Glomerular endothelial cell (primary cell): ENCODE data around the gene CREB5. TPM values are rescaled to one million over a fixed set of nuclear protein-coding genes. Genes with fewer than 3 reads are reported as not detected.

Experiments
- DNase-seq: peaks from one replicate; pipeline ENCODE4 v3.0.0-alpha.2; 2011; ENCODE audit warnings: low read depth, low spot score; ENCODE audit errors: extremely low read depth
- total RNA-seq: library from RNA; depleted of rRNA; stranded (reverse); fragments of >200 nt; gene quantifications from 2 replicates; pipeline ENCODE4 v1.2.3, GENCODE V29; 2015

The CREB5 gene
- total RNA-seq, 1 donor from 2014 or later = 28.7 TPM

DNA sequence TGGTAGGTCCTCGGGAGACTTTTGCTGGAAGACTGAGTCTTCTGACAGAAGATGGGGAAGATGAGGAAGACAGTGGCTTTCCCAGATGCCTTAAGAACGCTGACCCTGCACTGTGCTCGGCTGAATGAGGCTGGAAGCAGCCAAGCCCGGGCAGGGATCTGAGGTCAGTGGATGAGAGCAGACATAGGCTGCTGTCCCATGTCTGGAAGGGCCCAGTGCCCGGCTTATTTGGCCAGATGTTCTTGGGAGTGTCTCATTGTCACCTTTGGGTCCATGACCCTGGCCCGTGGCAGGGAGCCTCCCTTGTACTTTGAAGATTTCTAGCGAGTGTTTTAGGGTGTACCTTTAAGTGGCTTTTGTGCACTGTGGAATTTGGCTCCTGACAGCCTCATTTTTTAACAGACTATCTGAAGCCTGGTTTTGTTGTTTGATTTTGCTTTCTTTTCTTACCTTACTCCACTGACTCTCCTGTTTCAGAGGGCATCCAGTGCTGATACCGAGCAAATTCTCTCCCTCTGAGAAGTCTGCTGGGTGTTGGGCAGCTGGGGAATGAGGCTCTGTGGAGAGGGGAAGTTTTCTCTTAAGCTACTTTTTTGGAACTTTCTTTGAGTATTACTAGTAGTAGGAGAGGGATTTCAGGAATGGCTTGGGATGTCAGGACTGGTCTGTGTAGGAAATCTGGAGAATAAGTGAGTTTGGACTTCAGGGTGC is 61.4 kb downstream of the CREB5 start:
- DNase-seq = no peak

DNA sequence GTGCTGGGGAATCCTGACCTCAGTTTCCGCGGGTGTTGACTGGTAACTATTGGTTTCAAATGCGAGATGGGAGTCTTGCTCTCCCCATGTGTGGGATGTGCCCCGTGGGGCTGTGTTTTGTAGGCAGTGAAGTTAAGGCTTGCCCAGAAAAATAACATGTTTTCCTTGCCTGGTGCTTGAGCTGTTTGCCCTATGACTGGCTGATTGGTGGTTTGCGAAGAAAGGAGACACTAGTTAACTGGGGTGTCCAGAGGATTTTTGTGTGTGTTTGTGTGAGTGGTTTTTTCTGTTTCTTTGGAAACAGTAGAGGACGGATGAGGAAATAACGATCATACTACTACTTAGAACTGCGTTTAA is 61.9 kb downstream of the CREB5 start:
- DNase-seq = no peak

DNA sequence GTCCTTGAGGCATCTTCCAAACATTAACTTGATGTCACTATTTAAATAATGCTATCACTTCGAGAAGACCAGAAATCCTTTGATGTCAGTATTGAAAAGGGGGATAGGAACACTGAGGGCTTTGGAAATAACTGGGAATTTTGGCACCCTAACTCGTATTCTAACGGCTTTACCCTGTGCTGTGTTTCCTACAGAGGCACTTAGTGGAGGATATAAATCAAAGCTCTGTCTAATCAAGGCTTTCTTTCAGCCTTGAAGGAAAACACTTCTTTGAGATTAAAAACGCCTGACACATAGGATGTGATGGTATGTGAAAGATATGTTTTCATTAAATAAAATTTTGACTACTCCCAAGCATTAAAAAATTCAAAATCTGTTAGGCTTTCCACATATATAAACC is 62.3 kb downstream of the CREB5 start:
- DNase-seq = no peak

DNA sequence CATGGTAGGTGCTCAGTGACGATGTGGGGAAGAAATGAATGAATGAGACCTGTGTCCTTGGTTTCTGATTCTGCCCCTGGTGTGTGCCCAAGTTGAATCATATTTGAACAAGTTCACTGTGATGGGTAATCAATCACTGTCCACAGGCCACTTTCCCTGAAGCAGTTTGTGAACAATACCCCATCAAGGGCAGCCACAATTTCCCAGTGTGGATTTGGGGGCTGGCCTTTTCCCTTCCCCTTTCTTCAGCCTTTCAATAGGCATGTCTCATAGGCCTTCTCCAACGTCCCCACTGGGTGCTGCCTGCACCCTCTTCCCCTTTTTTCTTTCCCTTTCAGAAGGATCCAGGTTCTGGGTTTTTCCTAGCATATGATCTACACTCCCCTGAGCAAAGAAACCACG is 64.7 kb downstream of the CREB5 start:
- no peak for DNase-seq

DNA sequence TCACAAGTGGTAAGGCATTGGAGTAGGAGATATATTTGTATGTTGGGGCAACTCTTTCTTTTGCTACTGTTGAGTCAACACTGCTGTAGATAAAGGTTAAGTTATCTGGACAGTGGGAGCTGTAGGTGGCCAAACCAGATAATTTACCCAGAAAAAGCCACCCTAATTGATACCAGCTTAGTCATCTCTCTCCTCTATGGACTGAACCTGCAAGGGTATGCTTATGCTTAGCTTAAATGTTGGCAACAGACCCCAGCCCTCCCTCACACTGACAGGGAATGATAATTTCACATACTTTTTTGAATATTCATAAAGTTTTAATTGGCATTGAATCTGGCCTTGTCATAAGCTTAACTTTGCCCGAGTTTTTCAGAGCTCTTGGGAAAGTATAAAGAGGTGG is 66.3 kb downstream of the CREB5 start:
- DNase-seq = no peak

DNA sequence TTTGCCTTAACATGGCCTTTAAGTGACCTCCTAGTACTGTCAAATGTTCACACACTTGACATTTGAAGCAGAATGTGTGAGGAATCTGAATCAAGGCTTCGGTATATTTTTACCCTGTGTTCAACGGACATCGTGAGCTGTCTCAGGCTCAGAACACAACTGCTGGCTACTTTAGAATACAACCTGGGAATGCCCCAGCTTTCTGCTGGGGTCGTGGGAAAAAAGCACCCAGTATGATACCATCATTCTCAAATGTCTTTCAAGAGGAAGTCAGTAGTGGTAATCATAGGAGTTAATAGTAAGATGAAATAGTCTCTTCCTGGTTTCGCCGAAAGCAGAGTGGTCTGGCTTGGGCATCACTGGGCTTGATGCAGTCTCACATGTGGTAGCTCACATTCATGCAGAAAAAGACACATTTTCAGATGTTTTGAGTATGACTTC is 67.2 kb downstream of the CREB5 start:
- no peak for DNase-seq

DNA sequence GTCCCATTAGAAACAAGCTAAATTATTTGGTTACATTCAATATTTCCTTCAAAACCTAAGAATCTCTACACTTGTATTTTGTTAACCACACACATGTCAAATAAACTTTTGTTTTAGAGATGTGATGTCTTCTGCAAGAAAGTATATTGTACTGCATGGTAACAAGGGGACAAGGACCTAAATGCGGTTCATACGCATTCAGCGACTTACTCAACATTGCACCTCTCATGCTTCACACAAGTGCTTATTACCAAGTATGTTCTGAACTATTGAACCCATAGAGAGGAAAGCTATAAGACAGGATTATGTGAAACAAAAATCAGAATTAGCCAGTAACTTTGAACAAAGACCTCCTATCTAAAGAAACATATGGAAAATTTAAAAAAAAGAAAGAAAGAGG is 68.3 kb downstream of the CREB5 start:
- no peak for DNase-seq

DNA sequence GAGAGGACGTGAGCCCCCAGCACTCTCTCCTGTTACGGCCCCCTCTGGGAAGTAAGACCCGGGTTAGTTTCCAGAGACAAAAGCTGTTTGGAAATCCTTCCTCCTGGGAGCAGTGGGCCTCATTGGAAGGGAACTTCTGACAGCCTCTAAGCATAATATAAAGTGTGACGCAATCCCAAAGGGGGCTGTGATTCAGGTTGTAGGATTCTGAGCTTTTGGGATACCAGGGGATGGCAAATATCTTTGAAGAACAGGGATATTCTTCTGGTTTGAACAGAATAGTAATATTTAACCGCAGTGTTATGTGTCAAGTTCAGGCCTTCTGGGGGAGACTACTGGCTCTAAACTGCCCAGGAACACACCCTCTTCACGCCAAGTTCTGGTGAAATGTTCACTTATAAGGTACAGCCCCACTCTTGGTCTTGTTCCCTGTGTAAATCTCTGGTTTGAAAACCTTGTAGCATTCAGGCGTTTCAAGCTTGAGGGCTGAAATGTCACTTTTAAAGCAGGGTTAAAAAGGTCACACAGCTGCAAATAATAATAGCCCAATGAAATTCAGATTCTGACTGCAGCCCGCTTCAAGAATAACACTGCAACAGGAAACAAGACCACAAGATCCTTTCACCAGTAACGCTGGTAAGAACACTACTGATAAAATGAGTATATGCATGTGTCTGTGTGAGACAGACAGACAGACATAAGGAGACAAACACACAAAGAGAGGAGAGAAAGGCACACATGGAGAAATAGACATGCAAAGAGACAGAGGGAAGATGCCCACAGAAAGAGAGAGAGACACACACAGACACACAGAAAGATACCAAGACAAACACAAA is 69.0 kb downstream of the CREB5 start:
- DNase-seq = no peak

DNA sequence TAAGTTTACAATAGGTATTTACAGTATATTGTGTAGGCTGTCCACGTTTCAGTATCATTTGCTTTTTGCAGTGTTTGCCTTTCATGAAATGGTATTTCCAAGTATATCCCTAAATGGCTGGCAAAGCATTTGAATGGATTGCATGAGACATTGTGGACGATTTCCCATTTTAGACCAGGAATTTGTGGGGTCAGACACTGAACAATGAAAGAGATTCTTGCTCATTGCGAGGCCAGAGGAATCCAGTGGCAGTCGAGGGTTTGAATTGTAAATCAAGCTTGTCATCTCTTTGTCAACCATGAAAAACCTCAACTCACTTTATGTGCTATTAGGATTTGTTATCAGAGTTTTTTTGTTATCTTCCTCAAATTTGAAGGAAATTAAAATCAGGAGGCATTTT is 70.8 kb downstream of the CREB5 start:
- DNase-seq = no peak

DNA sequence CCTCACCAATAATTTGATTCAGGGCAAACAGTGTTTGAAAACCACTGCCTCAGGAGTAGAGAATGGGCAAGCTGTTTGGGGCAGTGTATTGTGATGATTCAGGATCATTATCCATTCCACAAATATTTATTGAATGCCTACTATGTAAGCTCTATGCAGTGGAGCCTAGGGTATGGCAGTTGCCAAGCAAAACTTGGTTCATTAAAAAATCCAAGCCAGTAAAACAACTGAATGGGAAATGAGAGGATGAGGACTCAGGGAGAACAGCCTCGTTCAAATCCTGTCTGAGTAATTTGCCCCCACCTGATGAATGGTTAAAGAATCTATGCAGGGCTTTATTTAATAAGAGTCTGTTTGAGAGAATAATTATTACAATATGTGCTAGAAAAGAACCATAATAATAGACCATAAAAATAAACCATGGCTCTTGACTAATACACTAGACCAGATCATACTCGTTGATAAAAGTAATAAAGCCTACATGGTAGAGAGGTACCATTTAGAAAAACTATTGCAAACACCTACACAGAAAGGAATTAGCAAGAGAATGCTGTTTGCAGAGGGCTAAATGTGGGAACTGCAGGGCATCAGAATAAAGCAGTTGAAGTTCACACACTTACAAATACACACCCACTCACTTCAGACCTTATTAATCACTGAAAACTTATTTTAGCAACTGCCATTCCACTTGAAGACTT is 71.7 kb downstream of the CREB5 start:
- no peak for DNase-seq

DNA sequence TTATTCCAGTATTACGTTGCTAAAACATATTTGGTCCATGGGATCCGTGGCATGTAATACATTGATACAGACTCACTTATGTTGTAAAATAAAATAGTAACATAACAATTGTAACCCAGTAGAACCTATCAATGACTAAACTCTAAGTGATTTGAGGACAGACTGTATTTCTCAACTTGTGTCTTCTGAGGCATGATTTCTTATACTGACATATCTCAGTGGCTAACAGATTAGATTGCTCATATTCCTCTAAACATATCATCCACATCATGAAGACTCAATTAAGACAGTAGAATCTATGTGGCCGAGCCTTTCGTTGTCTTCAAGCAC is 72.3 kb downstream of the CREB5 start:
- DNase-seq = no peak

DNA sequence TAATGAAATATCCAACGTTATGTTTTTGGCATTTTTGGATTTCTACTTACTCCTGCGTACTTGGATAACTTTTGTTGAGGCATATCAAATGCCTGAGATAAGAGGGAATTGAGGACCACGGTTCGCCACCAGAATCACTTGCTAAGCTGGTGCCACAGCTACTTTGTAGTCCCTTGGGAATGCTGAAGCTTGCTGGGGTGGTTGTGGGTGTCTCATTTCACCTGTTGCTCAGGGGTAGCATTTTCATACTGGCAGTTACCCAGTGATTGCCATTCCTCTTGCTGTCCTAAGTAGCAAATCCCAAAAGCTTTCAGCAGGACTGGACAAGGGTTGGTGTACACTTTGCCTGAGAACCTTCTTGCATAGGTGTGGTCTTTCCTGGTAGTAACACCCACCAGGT is 75.2 kb downstream of the CREB5 start:
- no peak for DNase-seq

DNA sequence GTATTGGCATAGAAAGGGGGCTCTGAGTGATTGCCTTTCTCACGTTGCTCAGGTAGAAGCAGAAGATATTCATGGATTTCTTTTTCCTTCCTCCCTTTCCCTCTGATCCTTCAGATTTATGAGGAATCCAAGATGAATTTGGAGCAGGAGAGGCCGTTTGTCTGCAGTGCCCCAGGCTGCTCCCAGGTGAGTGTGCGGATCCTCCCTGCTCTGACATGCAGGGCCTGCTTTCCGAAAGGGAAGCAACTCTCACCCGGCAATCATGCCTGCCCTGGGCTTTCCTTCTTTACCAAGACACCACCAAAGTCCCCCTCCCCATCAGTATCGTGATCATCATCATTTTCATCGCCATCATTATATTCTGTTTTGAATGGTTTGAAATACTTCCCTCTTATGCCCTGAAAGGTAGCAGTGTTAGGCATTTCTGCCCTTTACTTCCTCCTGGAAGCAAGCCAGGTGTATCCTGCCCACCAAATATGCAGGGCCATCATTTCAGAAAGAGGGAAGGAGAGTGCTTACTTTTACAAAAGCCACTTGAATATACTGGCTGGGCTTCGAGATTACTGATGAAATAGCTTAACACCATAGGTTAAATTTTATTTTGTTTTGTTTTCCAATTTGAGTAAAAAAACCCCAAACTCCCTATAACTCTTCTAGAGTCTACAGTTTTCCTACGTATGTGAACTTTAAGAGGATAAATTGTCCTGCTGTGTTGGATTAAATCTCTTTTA is 75.9 kb downstream of the CREB5 start:
- DNase-seq = no peak

DNA sequence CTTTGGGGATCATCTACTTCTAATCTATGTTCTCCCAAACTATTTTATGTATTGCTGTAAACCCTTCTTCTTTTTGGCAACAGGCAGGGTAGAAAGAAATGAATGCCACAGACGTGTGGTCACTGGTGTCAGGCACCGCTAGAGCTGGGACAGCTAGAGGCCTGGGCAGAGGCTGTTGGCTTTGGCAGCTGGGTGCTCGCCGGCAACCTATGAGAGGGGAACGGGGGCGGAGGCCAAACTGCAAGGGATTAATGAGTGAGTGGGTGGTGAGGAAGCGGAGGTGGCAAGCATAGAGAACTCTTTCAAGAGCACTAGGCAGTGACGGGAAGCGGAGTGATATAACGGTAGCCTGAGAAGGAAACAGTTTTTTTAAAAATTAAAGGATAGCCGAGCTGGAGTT is 78.5 kb downstream of the CREB5 start:
- DNase-seq = no peak

DNA sequence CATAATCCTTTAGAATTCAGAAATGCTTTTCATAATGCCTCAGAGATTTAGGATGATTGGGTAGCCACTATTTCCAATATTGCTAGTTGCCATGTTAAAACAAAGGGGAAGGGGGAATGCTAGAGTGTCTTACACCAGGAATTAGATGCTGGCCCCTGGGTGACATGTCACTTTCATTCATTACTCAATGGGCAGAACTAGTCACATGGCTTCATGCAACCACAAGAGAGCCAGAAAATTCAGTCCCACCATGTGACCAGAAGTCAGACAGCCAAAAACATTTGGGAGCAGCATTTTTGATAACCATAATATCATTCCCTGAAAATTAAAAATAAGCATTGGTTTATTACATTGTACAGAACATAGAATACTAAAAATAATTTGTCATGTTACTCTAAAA is 81.2 kb downstream of the CREB5 start:
- DNase-seq = no peak

DNA sequence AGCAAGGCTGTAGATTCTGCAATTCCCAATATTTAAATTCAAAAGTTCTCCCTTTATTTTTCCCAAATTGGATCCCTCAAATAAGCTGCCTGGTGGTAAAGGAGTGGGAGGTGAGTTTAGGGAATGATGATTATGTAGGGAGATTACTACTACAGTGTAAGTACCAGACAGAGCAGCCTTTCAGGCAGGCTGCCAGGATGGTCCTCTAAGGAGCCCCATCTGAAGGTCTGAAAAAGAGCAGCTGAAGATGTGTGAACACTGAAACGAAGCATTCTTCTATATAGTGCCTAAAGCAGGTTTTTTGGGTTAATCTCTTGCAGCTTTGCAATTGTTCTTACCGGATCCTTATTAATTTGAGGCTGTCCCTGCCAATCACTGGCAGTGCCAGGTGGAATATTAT is 84.7 kb downstream of the CREB5 start:
- no peak for DNase-seq

DNA sequence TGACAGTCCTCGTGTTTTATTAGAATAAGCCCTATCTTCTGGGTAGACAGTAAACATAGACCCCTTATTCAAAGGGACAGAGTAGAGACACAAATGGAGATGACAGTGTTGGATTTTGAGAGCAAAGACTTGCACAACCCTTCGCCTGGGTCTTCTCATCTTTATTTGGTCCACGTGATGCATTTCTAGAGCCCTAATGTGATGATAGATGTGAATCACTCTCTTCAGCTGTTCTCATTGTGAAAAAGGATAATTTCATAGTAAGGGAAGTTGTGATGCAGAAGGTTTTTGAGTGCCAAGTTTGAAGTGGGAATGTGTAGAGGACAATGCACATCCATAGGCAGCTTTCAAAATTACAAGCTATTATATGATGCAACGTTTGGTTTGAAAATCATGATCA is 86.3 kb downstream of the CREB5 start:
- no peak for DNase-seq

DNA sequence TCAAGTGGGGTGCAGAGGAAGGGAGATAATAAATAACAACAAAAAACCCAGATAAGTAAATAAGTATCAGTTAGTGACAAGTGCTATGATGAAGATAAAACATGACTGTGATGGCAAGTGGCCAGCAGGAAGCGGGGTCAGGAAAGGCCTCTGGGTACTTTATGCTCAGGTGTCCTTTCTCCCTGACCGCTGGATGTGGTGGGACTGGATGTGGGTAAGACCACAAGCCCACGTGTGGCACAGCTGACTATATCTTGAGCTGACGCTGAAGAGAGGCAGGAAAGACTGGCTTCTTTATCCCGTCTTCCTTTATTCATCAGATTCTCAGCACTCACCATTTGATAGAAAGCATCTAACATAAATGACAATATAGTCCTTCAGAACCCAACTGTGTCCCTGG is 87.8 kb downstream of the CREB5 start:
- no peak for DNase-seq

DNA sequence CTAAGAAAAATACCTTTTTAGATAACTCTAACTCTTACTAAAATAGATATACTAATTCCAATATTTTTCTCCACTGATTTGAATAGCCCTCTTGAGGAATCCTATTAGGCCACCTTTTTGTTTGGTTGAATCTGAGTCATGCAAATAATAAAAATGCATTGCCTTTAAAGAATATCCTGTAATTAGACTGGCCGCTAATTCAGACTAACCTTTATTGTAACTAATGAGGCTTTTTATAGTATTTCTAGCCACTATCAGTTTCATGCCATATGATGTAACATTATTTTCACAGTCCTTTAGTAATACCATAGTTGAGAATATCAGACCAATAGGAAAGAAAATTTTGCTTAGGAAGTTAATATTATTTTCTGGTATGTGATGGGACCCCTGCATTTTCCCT is 90.1 kb downstream of the CREB5 start:
- DNase-seq = no peak

DNA sequence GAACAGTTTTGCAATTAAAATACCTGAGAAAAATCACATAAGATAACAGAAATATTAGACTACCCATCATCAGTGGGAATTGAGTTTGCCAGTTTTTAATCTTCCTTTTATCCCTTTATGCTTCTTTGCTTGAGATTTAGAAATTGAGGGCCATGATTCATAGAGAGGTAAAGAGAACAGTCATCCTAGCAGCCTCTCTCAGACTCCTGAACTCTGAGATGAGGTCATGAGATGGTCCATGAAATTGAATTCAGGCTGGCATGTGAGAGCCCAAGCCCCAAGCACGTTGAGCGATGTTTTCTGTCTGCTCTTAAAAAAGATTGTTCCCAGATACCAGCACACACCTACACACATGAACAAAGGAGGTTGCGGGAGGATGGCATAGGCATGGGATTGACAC is 91.1 kb downstream of the CREB5 start:
- no peak for DNase-seq

DNA sequence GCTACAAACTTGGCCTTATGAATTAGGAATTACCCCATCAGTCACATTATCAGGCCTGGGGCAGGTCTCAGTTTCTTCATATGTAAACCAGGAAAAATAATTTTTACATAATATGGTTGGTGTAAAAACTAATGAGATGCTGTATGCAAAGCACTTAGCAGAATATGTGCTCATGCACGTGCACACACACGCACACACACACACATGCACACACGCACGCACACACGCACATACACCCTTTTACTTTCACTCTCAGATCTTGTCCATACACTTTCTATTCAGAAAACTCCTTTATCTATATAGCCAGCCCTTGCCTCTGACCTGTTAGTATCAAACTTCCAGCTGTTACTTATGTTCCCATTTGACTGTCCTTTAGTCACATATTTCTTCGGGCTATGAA is 92.7 kb downstream of the CREB5 start:
- no peak for DNase-seq
